Sigmoid colon (tissue), 3 donors: ENCODE measurements around the gene ZNF831.

ENCODE experiments used
- CTCF ChIP-seq, 4 experiments: fragments of 450-650 bp in 3 of 4; fragments of 200-600 bp in 1 of 4; IDR thresholded peaks; one replicate each; pipeline ENCODE4 v1.5.1; 2016 to 2019; ENCODE audit warnings: antibody characterized with exemption in 4 of 4, mild to moderate bottlenecking in 3 of 4, moderate library complexity in 2 of 4
- POLR2A ChIP-seq, 2 donors: fragments of 450-650 bp; IDR thresholded peaks; one replicate each; pipeline ENCODE4 v1.6.1; 2016; ENCODE audit warnings: antibody characterized with exemption in 2 of 2, mild to moderate bottlenecking in 2 of 2, moderate library complexity in 2 of 2

DNA sequence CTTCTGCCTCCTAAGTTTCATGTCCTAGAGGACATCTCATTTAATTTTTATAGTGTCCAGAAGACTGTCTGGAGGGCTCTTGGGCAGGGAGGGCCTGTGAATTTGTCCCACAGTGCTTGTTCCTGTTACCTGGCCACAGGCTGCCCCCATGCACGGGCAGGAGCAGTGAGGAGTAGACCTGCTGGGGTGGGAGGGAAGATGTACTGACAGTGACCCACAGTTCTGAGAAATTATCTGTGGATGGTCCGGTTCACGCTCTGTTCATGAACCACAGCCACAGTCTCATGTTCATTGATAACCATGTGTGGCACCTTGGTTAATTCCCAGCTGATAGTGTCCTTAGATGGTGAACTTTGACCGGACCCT, 18.8 kb upstream of the ZNF831 start:
- TF ChIP-seq CTCF (IDR thresholded peaks at IDR 0.05) (no peak), POLR2A (IDR thresholded peaks at IDR 0.05) (no peak)
